GM21528 (cell line): ENCODE results near the gene EN1.

Experiments used
- ATAC-seq: cut with Tn5 transposase; IDR thresholded peaks from one replicate; pipeline ENCODE4 v1.9.1; 2021; ENCODE audit warnings: mild to moderate bottlenecking, moderate library complexity; ENCODE audit not compliant: unreplicated experiment, low FRiP score

EN1 gene

GRCh38 chr2:118856330-118856977 is 9.0 kb upstream of the EN1 start:
- no peak for ATAC-seq

- ATAC-seq: peak; percentile 91
Measured at GRCh38 chr2:118855451-118856279, 8.2 kb upstream of the EN1 start.

- no peak for ATAC-seq
Measured at GRCh38 chr2:118854507-118855345, 7.3 kb upstream of the EN1 start.

- ATAC-seq: no peak
Measured at GRCh38 chr2:118853651-118854291, 6.3 kb upstream of the EN1 start.

- no peak for ATAC-seq
Measured at GRCh38 chr2:118853129-118853640, 5.7 kb upstream of the EN1 start.

GRCh38 chr2:118852605-118853128 is 5.2 kb upstream of the EN1 start:
- ATAC-seq: no peak

- no peak for ATAC-seq
Measured at GRCh38 chr2:118851650-118852049, 4.2 kb upstream of the EN1 start.

- no peak for ATAC-seq
Measured at GRCh38 chr2:118850901-118851415, 3.5 kb upstream of the EN1 start.

- ATAC-seq: no peak
Measured at GRCh38 chr2:118850168-118850900, 2.9 kb upstream of the EN1 start.

- no peak for ATAC-seq
Measured at GRCh38 chr2:118849226-118850167, 2.0 kb upstream of the EN1 start.

- ATAC-seq: no peak
Measured at GRCh38 chr2:118848381-118849225, 1.2 kb upstream of the EN1 start.

GRCh38 chr2:118847762-118848172 is 319 bp upstream of the EN1 start:
- ATAC-seq: no peak

GRCh38 chr2:118846442-118846952 is 951 bp downstream of the EN1 start:
- ATAC-seq: no peak

- no peak for ATAC-seq
Measured at GRCh38 chr2:118845522-118846441, 1.7 kb downstream of the EN1 start.

GRCh38 chr2:118845005-118845521 is 2.4 kb downstream of the EN1 start:
- ATAC-seq: no peak
